Endothelial cell of umbilical vein (primary cell): ENCODE data around the gene NOP9. TPM values are rescaled to one million over a fixed set of nuclear protein-coding genes. Genes with fewer than 3 reads are reported as not detected.

Experiments used
- BruUV-seq: library from RNA; stranded (reverse); fragments of 400-500 nt; replicated peaks from 2 replicates; lab custom pipeline; 2021; lab: Mats Ljungman, UMichigan
- CTCF ChIA-PET: fragments of 300-600, 350-600 bp; sonication (Branson Sonifier 250); formaldehyde crosslinking; loops from one replicate; lab custom pipeline; 2021; ENCODE audit warnings: antibody characterized with exemption, inconsistent platforms; lab: Charles Lee
- POLR2A ChIA-PET: fragments of 300-600, 350-600 bp; sonication (Branson Sonifier 250); formaldehyde crosslinking; loops from one replicate; lab custom pipeline; 2021; ENCODE audit warnings: antibody characterized with exemption, inconsistent platforms; lab: Charles Lee
- DNase-seq: peaks from one replicate; pipeline ENCODE4 v3.0.0-alpha.2; 2011; ENCODE audit warnings: low read depth, low spot score
- FAIRE-seq: peaks from 2 replicates; lab custom pipeline; 2011; peaks lifted over from hg19 to GRCh38; lab: Jason Lieb, UNC
- H2AFZ ChIP-seq: 2 replicates; pipeline ENCODE4 v1.6.0; 2012; ENCODE audit warnings: low read depth, low read length, control low read depth, inconsistent platforms
- H3K27ac ChIP-seq: 2 replicates; pipeline ENCODE4 v1.5.1; 2011; ENCODE audit warnings: low read depth, mild to moderate bottlenecking, control low read depth, low read length, moderate library complexity; ENCODE audit not compliant: insufficient read depth
- H3K27me3 ChIP-seq, 2 experiments: 2 replicates each; pipeline versions ENCODE4 v1.6.0 to v1.6.1; 2011; ENCODE audit warnings: low read length in 2 of 2, mixed read lengths in 1 of 2; ENCODE audit not compliant: control insufficient read depth in 2 of 2, insufficient read depth in 2 of 2
- H3K36me3 ChIP-seq, 2 experiments: 2 replicates in 1 of 2; 3 replicates in 1 of 2; pipeline ENCODE4 v1.5.1; 2011; ENCODE audit warnings: low read length in 2 of 2, mild to moderate bottlenecking in 1 of 2, moderate library complexity in 1 of 2; ENCODE audit not compliant: control insufficient read depth in 2 of 2, insufficient read depth in 2 of 2; ENCODE audit errors: extremely low read depth in 1 of 2
- H3K4me1 ChIP-seq: 3 replicates; pipeline ENCODE4 v1.5.1; 2011; ENCODE audit warnings: mild to moderate bottlenecking, low read length; ENCODE audit not compliant: control insufficient read depth, insufficient read depth; ENCODE audit errors: extremely low read depth
- H3K4me2 ChIP-seq: 2 replicates; pipeline ENCODE4 v1.6.1; 2011; ENCODE audit warnings: low read length, control low read depth, mixed read lengths; ENCODE audit not compliant: insufficient read depth
- H3K4me3 ChIP-seq, 3 experiments: fragments of 200-600 bp in 1 of 3; sonication (generic), shearing (Covaris generic) in 1 of 3; replicated peaks in 1 of 3; 2 replicates each; pipeline ENCODE4 v1.5.1; 2011 to 2016; ENCODE audit warnings: control low read depth in 3 of 3, low read length in 3 of 3, mild to moderate bottlenecking in 2 of 3, inconsistent platforms in 1 of 3, low read depth in 1 of 3, moderate library complexity in 1 of 3; ENCODE audit not compliant: insufficient read depth in 1 of 3
- H3K79me2 ChIP-seq: 2 replicates; pipeline ENCODE4 v1.6.0; 2012; ENCODE audit warnings: low read length, inconsistent platforms; ENCODE audit not compliant: control insufficient read depth, insufficient read depth
- H3K9ac ChIP-seq: replicated peaks from 2 replicates; pipeline ENCODE3; 2011; ENCODE audit warnings: low read length, control low read depth; ENCODE audit not compliant: insufficient read depth; ENCODE audit errors: extremely low read depth
- H3K9me1 ChIP-seq: replicated peaks from 3 replicates; pipeline ENCODE4 v1.6.0; 2011; ENCODE audit warnings: mild to moderate bottlenecking, low read length; ENCODE audit not compliant: control insufficient read depth, insufficient read depth; ENCODE audit errors: extremely low read depth
- H3K9me3 ChIP-seq: replicated peaks from 2 replicates; pipeline ENCODE4 v1.5.1; 2012; ENCODE audit warnings: low read length, inconsistent platforms; ENCODE audit not compliant: control insufficient read depth, insufficient read depth
- H4K20me1 ChIP-seq: replicated peaks from 2 replicates; pipeline ENCODE3; 2011; ENCODE audit warnings: mild to moderate bottlenecking, low read length; ENCODE audit not compliant: control insufficient read depth, insufficient read depth; ENCODE audit errors: extremely low read depth
- EZH2 ChIP-seq: IDR thresholded peaks from 2 replicates; pipeline ENCODE4 v1.6.1; 2012; ENCODE audit warnings: borderline replicate concordance, low read depth, mild to moderate bottlenecking, moderate library complexity, low read length, inconsistent platforms; ENCODE audit not compliant: severe bottlenecking
- FOS ChIP-seq: IDR thresholded peaks from 2 replicates; pipeline ENCODE4 v1.6.1; 2011; ENCODE audit warnings: mild to moderate bottlenecking, low read length, moderate library complexity, borderline replicate concordance; ENCODE audit not compliant: insufficient read depth
- GATA2 ChIP-seq: IDR thresholded peaks from 2 replicates; pipeline ENCODE4 v1.7.0; 2011; ENCODE audit warnings: low read depth, mild to moderate bottlenecking, moderate library complexity, mixed read lengths, low read length; ENCODE audit not compliant: insufficient read length, insufficient read depth
- JUN ChIP-seq: IDR thresholded peaks from 2 replicates; pipeline ENCODE4 v1.6.1; 2011; ENCODE audit warnings: borderline replicate concordance, low read depth; ENCODE audit not compliant: insufficient read length, insufficient read depth
- MYC ChIP-seq: IDR thresholded peaks from one replicate; pipeline ENCODE4 v1.6.1; 2011; ENCODE audit warnings: mild to moderate bottlenecking, low read depth, low read length
- POLR2A ChIP-seq: IDR thresholded peaks from 2 replicates; pipeline ENCODE4 v1.6.1; 2012; ENCODE audit warnings: low read depth, mild to moderate bottlenecking, control low read depth, low read length
- POLR2AphosphoS5 ChIP-seq: IDR thresholded peaks from 2 replicates; pipeline ENCODE4 v1.6.1; 2012; ENCODE audit warnings: low read depth, mild to moderate bottlenecking, control low read depth, low read length, moderate library complexity; ENCODE audit not compliant: insufficient read depth
- dilution Hi-C: fragments of 300-500 bp; cut with MboI; formaldehyde crosslinking; loops from one replicate; pipeline ENCODE4 v1.15.0; 2019; ENCODE audit warnings: low sequenced_read_pairs; ENCODE audit not compliant: extremely low pct_ligation_motif_present
- intact Hi-C: fragments of 100-400 bp; cut with micrococcal nuclease; formaldehyde crosslinking; loops from one replicate; pipeline ENCODE4 v1.10.0; 2022
- polyA plus RNA-seq, 4 experiments: library from polyadenylated mRNA; depleted of rRNA in 3 of 4; stranded (reverse) in 3 of 4; unstranded in 1 of 4; fragments of >200 nt; gene quantifications; 2 replicates each; pipeline versions ENCODE4 v1.2.1 to v1.2.3, GENCODE V29; 2011 to 2012; ENCODE audit warnings: missing spikeins in 1 of 4
- total RNA-seq: library from RNA; stranded (reverse); gene quantifications from 2 replicates; pipeline ENCODE4 v1.2.3, GENCODE V29; 2021
- TF ChIP-seq, protein P1 (sequence below): IDR thresholded peaks from 2 replicates; pipeline ENCODE4 v1.6.1; 2011; ENCODE audit not compliant: insufficient read depth, insufficient read length
- TF ChIP-seq, protein P2 (sequence below), 2 donors: IDR thresholded peaks; 1 replicate in 1 of 2; 2 replicates in 1 of 2; pipeline ENCODE4 v1.5.1; 2011; ENCODE audit warnings: low read length in 2 of 2, mild to moderate bottlenecking in 2 of 2, moderate library complexity in 2 of 2, control low read depth in 1 of 2, inconsistent platforms in 1 of 2, low read depth in 1 of 2; ENCODE audit not compliant: insufficient read depth in 1 of 2; ENCODE audit errors: extremely low read depth in 1 of 2

NOP9 gene
- total and polyA plus RNA-seq, 2 donors (not counting 3 experiments of a cell fraction or from before 2014, with no cell fraction given) = 16.2 to 31.0 TPM

GRCh38 chr14:24316597-24316950 is 16.9 kb downstream of the NOP9 start:
- TF ChIP-seq, protein P1, sequence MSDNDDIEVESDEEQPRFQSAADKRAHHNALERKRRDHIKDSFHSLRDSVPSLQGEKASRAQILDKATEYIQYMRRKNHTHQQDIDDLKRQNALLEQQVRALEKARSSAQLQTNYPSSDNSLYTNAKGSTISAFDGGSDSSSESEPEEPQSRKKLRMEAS = no peak
- TF ChIP-seq, protein P2, sequence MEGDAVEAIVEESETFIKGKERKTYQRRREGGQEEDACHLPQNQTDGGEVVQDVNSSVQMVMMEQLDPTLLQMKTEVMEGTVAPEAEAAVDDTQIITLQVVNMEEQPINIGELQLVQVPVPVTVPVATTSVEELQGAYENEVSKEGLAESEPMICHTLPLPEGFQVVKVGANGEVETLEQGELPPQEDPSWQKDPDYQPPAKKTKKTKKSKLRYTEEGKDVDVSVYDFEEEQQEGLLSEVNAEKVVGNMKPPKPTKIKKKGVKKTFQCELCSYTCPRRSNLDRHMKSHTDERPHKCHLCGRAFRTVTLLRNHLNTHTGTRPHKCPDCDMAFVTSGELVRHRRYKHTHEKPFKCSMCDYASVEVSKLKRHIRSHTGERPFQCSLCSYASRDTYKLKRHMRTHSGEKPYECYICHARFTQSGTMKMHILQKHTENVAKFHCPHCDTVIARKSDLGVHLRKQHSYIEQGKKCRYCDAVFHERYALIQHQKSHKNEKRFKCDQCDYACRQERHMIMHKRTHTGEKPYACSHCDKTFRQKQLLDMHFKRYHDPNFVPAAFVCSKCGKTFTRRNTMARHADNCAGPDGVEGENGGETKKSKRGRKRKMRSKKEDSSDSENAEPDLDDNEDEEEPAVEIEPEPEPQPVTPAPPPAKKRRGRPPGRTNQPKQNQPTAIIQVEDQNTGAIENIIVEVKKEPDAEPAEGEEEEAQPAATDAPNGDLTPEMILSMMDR (IDR thresholded peaks at IDR 0.05; ENCODE audit: extremely low read depth in 1 of 2, insufficient read depth in 1 of 2, low read depth in 1 of 2, low read length in 2 of 2) = no peak
- TF ChIP-seq FOS (no peak), POLR2AphosphoS5 (no peak), JUN (no peak), MYC (no peak), POLR2A (no peak), GATA2 (no peak), EZH2 (no peak)
- Histone ChIP-seq H3K4me3 (no peak overlapping the region), H3K36me3 (peaks cover 0 to 3% of the 10 kb centered on the region in 2 experiments), H2AFZ (peak overlapping the region; percentile 65), H3K27me3 (no peaks in the 10 kb centered on the region), H3K79me2 (no peaks in the 10 kb centered on the region), H3K27ac (no peak overlapping the region), H3K4me2 (no peak overlapping the region), H3K9me3 (no peaks in the 10 kb centered on the region), H3K4me1 (peaks cover 60% of the 10 kb centered on the region), H4K20me1 (no peaks in the 10 kb centered on the region), H3K9me1 (no peaks in the 10 kb centered on the region), H3K9ac (no peak overlapping the region)
- no TSS peak for BruUV-seq
- dilution Hi-C loops (no loop called here), intact Hi-C loops (no loop called here)
- ChIA-PET POLR2A (no interaction called here), CTCF (interaction anchor here (1.3 to 1.7 kb wide), 4 partner anchors 8 to 120 kb away, joined by 4 to 9 read pairs (median 6); partner anchors contain the start of gene CIDEB)
- FAIRE-seq (no peak), DNase-seq (no peak)
